Hematopoietic multipotent progenitor cell treated with erythropoietin and hydrocortisone succinate and interleukin-3 and kit ligand, for 8 days (in vitro differentiated cells): Measurements from ENCODE around the gene MAT2A.
"Not testable (repeated sequence)": the region's sequence is repeated elsewhere in the genome, so short reads cannot be mapped to it uniquely, and the experiment has no call there.

Experiments used
- DNase-seq: peaks from one replicate; pipeline ENCODE4 v3.0.0-alpha.2; 2015

Gene MAT2A

GRCh38 chr2:85524336-85524908 is 14.5 kb upstream of the MAT2A start:
- DNase-seq = peak; percentile 58

GRCh38 chr2:85525029-85525428 is 13.9 kb upstream of the MAT2A start:
- no peak for DNase-seq

GRCh38 chr2:85525567-85525966 is 13.4 kb upstream of the MAT2A start:
- DNase-seq = no peak

- DNase-seq = no peak
Observed at GRCh38 chr2:85527787-85528186, 11.2 kb upstream of the MAT2A start.

GRCh38 chr2:85528355-85528754 is 10.6 kb upstream of the MAT2A start:
- DNase-seq = no peak

GRCh38 chr2:85529809-85530208 is 9.2 kb upstream of the MAT2A start:
- no peak for DNase-seq

GRCh38 chr2:85531589-85531988 is 7.4 kb upstream of the MAT2A start:
- no peak for DNase-seq

- DNase-seq = peak; percentile 70
Observed at GRCh38 chr2:85534099-85534498, 4.9 kb upstream of the MAT2A start.

- DNase-seq = no peak
Observed at GRCh38 chr2:85534881-85535280, 4.1 kb upstream of the MAT2A start.

GRCh38 chr2:85536479-85536878 is 2.5 kb upstream of the MAT2A start:
- DNase-seq = no peak

GRCh38 chr2:85537600-85538506 is 1.1 kb upstream of the MAT2A start:
- DNase-seq = peak; percentile 75

- peak; percentile 80 for DNase-seq
Observed at GRCh38 chr2:85539361-85540132, 579 bp downstream of the MAT2A start.

- peak; percentile 56 for DNase-seq
Observed at GRCh38 chr2:85540133-85540648, 1.2 kb downstream of the MAT2A start.

- DNase-seq = no peak
Observed at GRCh38 chr2:85541262-85541661, 2.3 kb downstream of the MAT2A start.

GRCh38 chr2:85541753-85542457 is 2.9 kb downstream of the MAT2A start:
- DNase-seq = peak; percentile 44

GRCh38 chr2:85542777-85543176 is 3.8 kb downstream of the MAT2A start:
- DNase-seq = no peak

GRCh38 chr2:85544254-85544691 is 5.3 kb downstream of the MAT2A start:
- DNase-seq = not testable (repeated sequence)

- peak; percentile 26 for DNase-seq
Observed at GRCh38 chr2:85544915-85545779, 6.2 kb downstream of the MAT2A start.

- DNase-seq = peak; percentile 42
Observed at GRCh38 chr2:85545780-85546240, 6.8 kb downstream of the MAT2A start.

- DNase-seq = peak; percentile 36
Observed at GRCh38 chr2:85547089-85547858, 8.3 kb downstream of the MAT2A start.
